MCF 10A (cell line): ENCODE results near the gene CRTC1. TPM values are rescaled to one million over a fixed set of nuclear protein-coding genes. Genes with fewer than 3 reads are reported as not detected.

Source experiments
- BruUV-seq: library from RNA; stranded (reverse); fragments of 400-500 nt; replicated peaks from 2 replicates; lab custom pipeline; 2021; lab: Mats Ljungman, UMichigan
- CTCF ChIA-PET: fragments of 300-600 bp; sonication (Branson Sonifier 250); formaldehyde crosslinking; extraction: SDS; loops from one replicate; lab custom pipeline; 2021; ENCODE audit warnings: antibody characterized with exemption, inconsistent platforms; lab: Yijun Ruan, JAX
- POLR2A ChIA-PET: fragments of 300-600, 350-650 bp; sonication (Branson Sonifier 250); formaldehyde crosslinking; extraction: SDS; loops from one replicate; lab custom pipeline; 2020; ENCODE audit warnings: antibody characterized with exemption, inconsistent platforms; lab: Yijun Ruan, JAX
- DNase-seq: peaks from one replicate; pipeline ENCODE4 v3.0.0-alpha.2; 2018; ENCODE audit not compliant: unreplicated experiment
- H3K27ac Mint-ChIP-seq: one replicate; pipeline ENCODE4 v1.8.0; 2022; ENCODE audit warnings: mild to moderate bottlenecking, low read depth, mixed read lengths; ENCODE audit not compliant: unreplicated experiment
- H3K27me3 Mint-ChIP-seq: one replicate; pipeline ENCODE4 v1.8.0; 2022; ENCODE audit warnings: mixed read lengths; ENCODE audit not compliant: insufficient read depth, unreplicated experiment
- H3K36me3 Mint-ChIP-seq: one replicate; pipeline ENCODE4 v1.8.0; 2022; ENCODE audit warnings: mild to moderate bottlenecking, moderate library complexity, mixed read lengths; ENCODE audit not compliant: insufficient read depth, unreplicated experiment
- H3K4me1 Mint-ChIP-seq: one replicate; pipeline ENCODE4 v1.8.0; 2022; ENCODE audit warnings: mixed read lengths; ENCODE audit not compliant: insufficient read depth, unreplicated experiment
- H3K4me3 Mint-ChIP-seq: one replicate; pipeline ENCODE4 v1.8.0; 2022; ENCODE audit warnings: mild to moderate bottlenecking, moderate library complexity, mixed read lengths; ENCODE audit not compliant: unreplicated experiment
- H3K9me3 Mint-ChIP-seq: one replicate; pipeline ENCODE4 v1.8.0; 2022; ENCODE audit warnings: mixed read lengths; ENCODE audit not compliant: unreplicated experiment
- intact Hi-C: fragments of 100-400 bp; cut with micrococcal nuclease; formaldehyde crosslinking; loops from 2 replicates; pipeline ENCODE4 v1.14.1; 2022
- total RNA-seq: library from RNA; stranded (reverse); gene quantifications from 2 replicates; pipeline ENCODE4 v1.2.3, GENCODE V29; 2022
- TF ChIP-seq, protein P1 (sequence below): fragments of 200-600 bp; IDR thresholded peaks from one replicate; pipeline ENCODE4 v1.8.0; 2022; ENCODE audit warnings: antibody characterized with exemption, mild to moderate bottlenecking; ENCODE audit not compliant: unreplicated experiment

The CRTC1 gene
- total RNA-seq, 1 experiment from 2014 or later: 11.1 TPM

DNA sequence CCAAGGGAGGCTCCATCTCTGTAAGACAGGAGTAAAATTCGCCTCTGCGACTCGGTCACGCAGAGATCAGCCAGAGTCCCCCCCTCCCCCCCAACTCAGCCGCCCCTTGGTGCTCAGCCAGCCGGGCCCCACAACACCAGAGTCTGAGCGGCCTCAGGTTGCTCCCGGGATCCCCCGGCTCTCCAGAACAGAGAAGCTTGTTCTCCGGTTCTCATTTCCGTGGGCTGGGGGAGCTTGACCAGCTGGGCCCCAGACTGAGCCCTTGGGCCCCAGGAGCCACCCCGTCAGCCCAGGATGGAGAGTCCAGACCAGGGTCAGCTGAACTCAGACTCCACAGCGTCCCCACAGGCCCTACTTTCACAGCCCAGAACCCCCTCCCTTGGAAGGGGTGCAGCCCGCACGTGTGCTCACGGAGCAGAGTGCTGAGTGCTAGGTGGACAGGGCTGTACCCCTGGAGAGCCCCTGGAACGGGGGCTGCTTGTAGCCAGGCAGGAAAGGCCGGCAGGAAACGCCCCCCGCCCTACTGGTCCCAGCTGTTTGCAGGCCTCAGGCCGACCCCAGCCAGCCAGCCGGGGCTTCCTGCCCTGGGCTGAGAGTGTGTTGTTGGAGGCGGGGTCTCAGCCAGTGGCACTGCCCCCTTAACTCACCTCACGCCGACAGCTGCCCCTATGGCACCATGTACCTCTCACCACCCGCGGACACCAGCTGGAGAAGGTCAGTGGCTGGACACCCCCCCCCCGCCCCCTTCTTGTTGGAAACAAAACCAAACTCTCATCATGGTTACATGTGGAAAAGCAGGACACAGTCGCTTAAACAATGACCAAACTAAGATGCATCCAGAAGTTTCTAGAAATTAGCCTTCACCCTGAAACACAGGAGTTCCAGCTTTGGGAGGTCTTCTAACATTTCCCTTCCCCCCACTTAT lies 63.2 kb downstream of the CRTC1 start:
- no TSS peak for BruUV-seq
- H3K9me3 Mint-ChIP-seq: no peaks in the 10 kb centered on the region
- no peak overlapping the region for H3K27ac Mint-ChIP-seq
- H3K4me3 Mint-ChIP-seq: no peak overlapping the region
- no peak for DNase-seq
- intact Hi-C loops: no loop called here
- no peaks in the 10 kb centered on the region for H3K27me3 Mint-ChIP-seq
- H3K4me1 Mint-ChIP-seq: no peaks in the 10 kb centered on the region
- TF ChIP-seq, protein P1, sequence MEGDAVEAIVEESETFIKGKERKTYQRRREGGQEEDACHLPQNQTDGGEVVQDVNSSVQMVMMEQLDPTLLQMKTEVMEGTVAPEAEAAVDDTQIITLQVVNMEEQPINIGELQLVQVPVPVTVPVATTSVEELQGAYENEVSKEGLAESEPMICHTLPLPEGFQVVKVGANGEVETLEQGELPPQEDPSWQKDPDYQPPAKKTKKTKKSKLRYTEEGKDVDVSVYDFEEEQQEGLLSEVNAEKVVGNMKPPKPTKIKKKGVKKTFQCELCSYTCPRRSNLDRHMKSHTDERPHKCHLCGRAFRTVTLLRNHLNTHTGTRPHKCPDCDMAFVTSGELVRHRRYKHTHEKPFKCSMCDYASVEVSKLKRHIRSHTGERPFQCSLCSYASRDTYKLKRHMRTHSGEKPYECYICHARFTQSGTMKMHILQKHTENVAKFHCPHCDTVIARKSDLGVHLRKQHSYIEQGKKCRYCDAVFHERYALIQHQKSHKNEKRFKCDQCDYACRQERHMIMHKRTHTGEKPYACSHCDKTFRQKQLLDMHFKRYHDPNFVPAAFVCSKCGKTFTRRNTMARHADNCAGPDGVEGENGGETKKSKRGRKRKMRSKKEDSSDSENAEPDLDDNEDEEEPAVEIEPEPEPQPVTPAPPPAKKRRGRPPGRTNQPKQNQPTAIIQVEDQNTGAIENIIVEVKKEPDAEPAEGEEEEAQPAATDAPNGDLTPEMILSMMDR: no peak
- POLR2A ChIA-PET: interaction anchor here (0.8 kb wide), 1 partner anchor 17 kb away, joined by 3 read pairs; no protein-coding TSS in a partner anchor
- CTCF ChIA-PET: no interaction called here
- H3K36me3 Mint-ChIP-seq: peaks cover 6% of the 10 kb centered on the region

DNA sequence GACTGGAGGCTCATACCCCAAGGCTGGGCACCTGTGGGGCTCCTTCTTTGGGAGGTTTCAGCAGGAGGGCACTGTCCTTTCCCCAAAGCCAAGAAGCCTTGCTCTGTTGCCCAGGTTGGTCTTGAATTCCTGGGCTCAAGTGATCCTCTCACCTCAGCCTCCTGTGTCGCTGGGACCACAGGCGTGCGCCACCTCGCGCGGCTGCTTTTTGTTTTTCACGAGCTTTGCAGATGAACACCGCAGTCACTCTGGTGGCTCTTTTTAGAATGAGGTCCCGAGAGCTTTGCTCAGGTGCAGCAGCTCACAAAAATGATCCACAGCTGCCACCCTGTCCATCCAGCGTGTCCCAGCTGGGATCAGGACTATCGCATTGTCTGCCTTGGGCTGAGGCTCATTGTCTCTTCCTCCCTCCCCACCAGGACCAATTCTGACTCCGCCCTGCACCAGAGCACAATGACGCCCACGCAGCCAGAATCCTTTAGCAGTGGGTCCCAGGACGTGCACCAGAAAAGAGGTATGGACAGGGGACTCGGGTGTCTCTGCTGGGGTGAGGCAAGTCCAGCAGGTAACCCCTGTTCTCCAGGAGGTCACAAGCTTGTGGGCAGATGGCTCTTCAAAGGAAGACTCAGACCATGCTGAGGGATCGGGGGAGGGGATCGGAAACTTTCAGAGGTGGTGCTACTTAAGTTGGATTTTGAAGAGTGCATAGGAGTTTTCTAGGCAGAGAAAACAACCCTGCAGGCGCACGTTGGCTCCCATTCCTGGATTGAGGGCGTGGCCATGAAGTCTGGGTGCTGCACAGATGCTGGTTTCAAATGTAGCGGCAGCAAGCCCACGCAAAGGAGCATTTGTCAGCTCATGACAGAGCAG lies 66.1 kb downstream of the CRTC1 start:
- TF ChIP-seq, protein P1: no peak
- no peak overlapping the region for H3K4me3 Mint-ChIP-seq
- peaks cover 11% of the 10 kb centered on the region for H3K36me3 Mint-ChIP-seq
- ChIA-PET CTCF (interaction anchor here (0.9 kb wide), 1 partner anchor 24 kb away, joined by 4 read pairs; no protein-coding TSS in a partner anchor), POLR2A (no interaction called here)
- BruUV-seq: no TSS peak
- DNase-seq: no peak
- intact Hi-C loops: no loop called here
- no peaks in the 10 kb centered on the region for H3K4me1 Mint-ChIP-seq
- H3K27ac Mint-ChIP-seq: no peak overlapping the region
- H3K9me3 Mint-ChIP-seq: no peaks in the 10 kb centered on the region
- no peaks in the 10 kb centered on the region for H3K27me3 Mint-ChIP-seq

DNA sequence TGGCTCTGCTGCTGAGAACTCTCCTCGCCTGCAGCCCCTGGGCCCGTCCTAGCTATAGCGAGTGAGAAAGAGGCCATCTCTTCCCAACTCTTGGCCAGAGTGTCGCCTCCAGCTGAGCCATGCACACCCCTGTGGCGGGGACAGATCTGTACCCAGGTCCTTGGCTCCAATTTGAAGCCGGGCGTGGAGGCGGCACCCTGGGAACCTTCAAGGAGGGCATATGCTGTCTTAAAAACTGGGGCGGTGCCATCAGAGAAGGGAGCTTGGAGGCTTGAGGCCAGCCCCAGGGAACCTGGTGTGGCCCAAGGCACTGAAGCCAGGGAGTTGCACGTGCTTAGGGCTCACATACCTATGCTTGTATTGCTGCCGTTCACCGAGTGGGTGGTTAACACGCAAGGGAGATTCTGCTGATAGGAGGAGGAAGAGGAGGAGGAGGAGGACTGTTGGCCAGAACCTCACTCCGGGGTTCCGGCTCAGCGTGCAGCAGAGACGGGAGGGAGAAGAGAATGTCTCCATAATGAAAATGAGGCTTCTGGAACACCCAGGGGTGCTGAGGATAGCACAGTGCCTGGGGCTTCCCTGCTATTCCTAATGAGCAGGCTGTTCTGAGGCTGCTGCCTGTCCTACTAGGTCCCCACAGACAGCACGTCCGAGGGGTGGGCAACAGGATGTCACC lies 67.0 kb downstream of the CRTC1 start:
- intact Hi-C loops: no loop called here
- BruUV-seq: no TSS peak
- no peaks in the 10 kb centered on the region for H3K9me3 Mint-ChIP-seq

More for the DNA sequence above, 67.0 kb downstream of the CRTC1 start:
- Mint-ChIP-seq H3K27me3 (no peaks in the 10 kb centered on the region), H3K4me3 (no peak overlapping the region), H3K36me3 (peaks cover 11% of the 10 kb centered on the region), H3K4me1 (no peaks in the 10 kb centered on the region), H3K27ac (no peak overlapping the region)
- POLR2A ChIA-PET: no interaction called here
- DNase-seq: no peak
- TF ChIP-seq, protein P1: no peak
- CTCF ChIA-PET: interaction anchor here (0.9 kb wide), 1 partner anchor 24 kb away, joined by 4 read pairs; no protein-coding TSS in a partner anchor
